Ovary (tissue), 9 donors: ENCODE measurements around the gene LY6G6D. TPM values are rescaled to one million over a fixed set of nuclear protein-coding genes. Genes with fewer than 3 reads are reported as not detected.

Experiments used
- DNase-seq, 5 donors: peaks; one replicate each; pipeline ENCODE4 v3.0.0-alpha.2; 2019 to 2020
- H3K27ac ChIP-seq, 2 donors: fragments of 200-600 bp; one replicate each; pipeline versions ENCODE4 v1.5.1 to v1.8.0; 2019 to 2022
- H3K27me3 ChIP-seq: fragments of 200-600 bp; one replicate; pipeline ENCODE4 v1.8.0; 2022
- H3K36me3 ChIP-seq: fragments of 200-600 bp; sonication (generic); one replicate; pipeline ENCODE4 v1.5.1; 2019
- H3K4me1 ChIP-seq: one replicate; pipeline ENCODE4 v1.8.1; 2013; ENCODE audit warnings: mild to moderate bottlenecking, moderate library complexity; ENCODE audit not compliant: insufficient read depth
- H3K4me3 ChIP-seq: fragments of 200-600 bp; sonication (generic); one replicate; pipeline ENCODE4 v1.5.1; 2017
- H3K9me3 ChIP-seq, 2 donors: fragments of 200-600 bp in 1 of 2; sonication (generic) in 1 of 2; one replicate each; pipeline versions ENCODE4 v1.5.1 to v1.8.1; 2013 to 2019; ENCODE audit warnings: mild to moderate bottlenecking in 1 of 2, moderate library complexity in 1 of 2
- CTCF ChIP-seq, 3 donors: fragments of 450-650 bp in 2 of 3; fragments of 200-600 bp in 1 of 3; IDR thresholded peaks; one replicate each; pipeline versions ENCODE4 v1.5.1 to v1.8.0; 2016 to 2022; ENCODE audit warnings: antibody characterized with exemption in 3 of 3, mild to moderate bottlenecking in 1 of 3
- EP300 ChIP-seq: sonication (generic); formaldehyde crosslinking; IDR thresholded peaks from one replicate; pipeline ENCODE4 v1.6.1; 2017; ENCODE audit warnings: antibody characterized with exemption
- POLR2A ChIP-seq: fragments of 450-650 bp; IDR thresholded peaks from one replicate; pipeline ENCODE4 v1.6.1; 2017; ENCODE audit warnings: antibody characterized with exemption, mild to moderate bottlenecking, moderate library complexity
- WGBS, 3 donors: extraction: QIAGEN DNeasy Blood & Tissue Kit in 1 of 3; methylation state at CpG; one replicate each; pipeline versions ENCODE4 v1.1.5 to v1.1.7; 2013 to 2017; 5-methylcytosine and 5-hydroxymethylcytosine counted together
- intact Hi-C, 4 donors: fragments of 100-400 bp; cut with DNase I; formaldehyde crosslinking; loops; one replicate each; pipeline versions ENCODE4 v1.11.0 to v1.15.1; 2022 to 2023
- polyA plus RNA-seq, 2 donors: library from polyadenylated mRNA; stranded (reverse); fragments of 200-250 nt in 1 of 2; fragments of 350-450 nt in 1 of 2; fragmentation: Illumina TruSeq in 1 of 2; extraction: RNeasy Lipid Tissue Mini Kit (QIAGEN cat#74804) in 1 of 2; gene quantifications; one replicate each; pipeline ENCODE4 v1.2.3, GENCODE V29; 2013 to 2014
- total RNA-seq, 7 donors: library from RNA; depleted of rRNA in 2 of 7; stranded (reverse); fragments of >200 nt in 2 of 7; fragmentation: NEBNext Ultra II Directional in 3 of 7; extraction: Animal tissue kit (Norgen Biotek cat#: 25700) in 3 of 7; gene quantifications; one replicate each; pipeline versions ENCODE4 v1.1.0 to v1.2.4, GENCODE V29; 2016 to 2023
- donor health status: DM: no; HTN: no; CAD: no; lungs with moderate emphysema.
- donor health status: DM: no; HTN: no; CAD: no.
- donor health status: Bipolar disorder and iron deficiency.
- donor health status: DM: yes; HTN: yes; CAD: no.
- donor health status: DM: no; HTN: no; CAD: no.
- donor health status: DM: yes; HTN: yes; CAD: no.

LY6G6D gene
- total and polyA plus RNA-seq, 9 donors, result not detected

- H3K4me3 ChIP-seq, result peak overlapping the region; percentile 97
- H3K27me3 ChIP-seq, result no peaks in the 10 kb centered on the region
- H3K9me3 ChIP-seq, result no peaks in the 10 kb centered on the region
- peak; percentile 92 to 96 (median 95) for DNase-seq
- H3K4me1 ChIP-seq, result peaks cover 7% of the 10 kb centered on the region
- no peaks in the 10 kb centered on the region for H3K36me3 ChIP-seq
- WGBS, 3 donors, result 0 to 1% (median 0%) methylated on average over 29 of the region's 29 CpGs
- intact Hi-C loops, result loop anchor here in 2 of 4 donors (2.0 to 10.0 kb wide), 5 partner anchors 27 to 455 kb away; partner anchors contain the start of genes ABHD16A (in 1 of the 2), AGER (in 1 of the 2), CSNK2B (in 1 of the 2) and HSPA1B (in 1 of the 2)
- no peak for TF ChIP-seq EP300
- TF ChIP-seq CTCF (IDR thresholded peaks at IDR 0.05), result peak in 1 of 3 donors; percentile 23
- H3K27ac ChIP-seq, result peak overlapping the region; percentile 93 to 97
Measured at GRCh38 chr6:31729515-31729978, 14.4 kb downstream of the LY6G6D start.

- DNase-seq, result peak; percentile 94 to 97 (median 96)
- WGBS, 3 donors, result 1 to 2% (median 1%) methylated on average over 23 to 46 of the region's 46 CpGs
- no peak for TF ChIP-seq EP300
- TF ChIP-seq POLR2A, result peak; percentile 83
- Histone ChIP-seq H3K4me1 (peaks cover 10% of the 10 kb centered on the region), H3K36me3 (no peaks in the 10 kb centered on the region), H3K27ac (peak overlapping the region; percentile 93 to 97), H3K9me3 (no peaks in the 10 kb centered on the region), H3K4me3 (peak overlapping the region; percentile 97), H3K27me3 (no peaks in the 10 kb centered on the region)
- intact Hi-C loops, result loop anchor here (2.0 to 10.0 kb wide), 7 partner anchors 27 to 455 kb away; partner anchors contain the start of genes ABHD16A (in 1 of the 4), AGER (in 1 of the 4), CSNK2B (in 1 of the 4) and HSPA1B (in 1 of the 4)
Measured at GRCh38 chr6:31729979-31730630, 15.0 kb downstream of the LY6G6D start.

- Histone ChIP-seq H3K27me3 (no peaks in the 10 kb centered on the region), H3K4me3 (no peak overlapping the region), H3K4me1 (peaks cover 10% of the 10 kb centered on the region), H3K9me3 (no peaks in the 10 kb centered on the region), H3K27ac (peak overlapping the region; percentile 93 to 97), H3K36me3 (no peaks in the 10 kb centered on the region)
- intact Hi-C loops, result loop anchor here in 2 of 4 donors (10.0 kb wide), 2 partner anchors 64 to 104 kb away; partner anchors contain the start of gene VARS1 (in 1 of the 2)
- peak in 3 of 5 donors; percentile 28 to 50 (median 41) for DNase-seq
- WGBS, 3 donors, result 88 to 91% (median 90%) methylated on average over 11 of the region's 11 CpGs
- TF ChIP-seq CTCF (IDR thresholded peaks at IDR 0.05), result no peak
- no peak for TF ChIP-seq EP300
- TF ChIP-seq POLR2A, result no peak
Measured at GRCh38 chr6:31730631-31731086, 15.5 kb downstream of the LY6G6D start.

GRCh38 chr6:31732029-31732428 lies 16.9 kb downstream of the LY6G6D start:
- Histone ChIP-seq H3K4me3 (no peak overlapping the region), H3K9me3 (no peaks in the 10 kb centered on the region), H3K4me1 (peaks cover 15% of the 10 kb centered on the region), H3K36me3 (no peaks in the 10 kb centered on the region), H3K27ac (no peak overlapping the region), H3K27me3 (no peaks in the 10 kb centered on the region)
- DNase-seq, result no peak
- intact Hi-C loops, result loop anchor here in 2 of 4 donors (10.0 kb wide), 2 partner anchors 63 to 103 kb away; partner anchors contain the start of gene VARS1 (in 1 of the 2)
- WGBS, 3 donors, result 56 to 73% (median 61%) methylated on average over 3 of the region's 3 CpGs
- TF ChIP-seq EP300 (no peak), CTCF (IDR thresholded peaks at IDR 0.05) (no peak), POLR2A (no peak)
